Endothelial cell (in vitro differentiated cells): ENCODE measurements around the gene FOXC1. TPM values are rescaled to one million over a fixed set of nuclear protein-coding genes. Genes with fewer than 3 reads are reported as not detected.

Experiments used
- DNase-seq: peaks from one replicate; pipeline ENCODE4 v3.0.0; 2021; ENCODE audit warnings: low spot score
- H3K27ac Mint-ChIP-seq: one replicate; pipeline ENCODE4 v1.8.0; 2021; ENCODE audit warnings: mixed read lengths, inconsistent platforms; ENCODE audit not compliant: unreplicated experiment
- H3K27me3 Mint-ChIP-seq: one replicate; pipeline ENCODE4 v1.8.0; 2021; ENCODE audit warnings: mild to moderate bottlenecking, moderate library complexity, mixed read lengths, inconsistent platforms; ENCODE audit not compliant: unreplicated experiment
- H3K36me3 Mint-ChIP-seq: one replicate; pipeline ENCODE4 v1.8.0; 2021; ENCODE audit warnings: mild to moderate bottlenecking, low read depth, mixed read lengths, inconsistent platforms; ENCODE audit not compliant: unreplicated experiment
- H3K4me1 Mint-ChIP-seq: one replicate; pipeline ENCODE4 v1.8.0; 2021; ENCODE audit warnings: mild to moderate bottlenecking, mixed read lengths, inconsistent platforms; ENCODE audit not compliant: unreplicated experiment
- H3K4me3 Mint-ChIP-seq: one replicate; pipeline ENCODE4 v1.8.0; 2021; ENCODE audit warnings: mild to moderate bottlenecking, mixed read lengths, inconsistent platforms; ENCODE audit not compliant: unreplicated experiment
- H3K9me3 Mint-ChIP-seq: one replicate; pipeline ENCODE4 v1.8.0; 2021; ENCODE audit warnings: mixed read lengths, inconsistent platforms; ENCODE audit not compliant: unreplicated experiment
- total RNA-seq: library from RNA; stranded (reverse); fragmentation: NEBNext Ultra II Directional; extraction: Animal tissue kit (Norgen Biotek cat#: 25700); gene quantifications from one replicate; pipeline ENCODE4 v1.2.1, GENCODE V29; 2021; ENCODE audit not compliant: unreplicated experiment
- TF ChIP-seq, protein P1 (sequence below): fragments of 200-600 bp; sonication (generic); IDR thresholded peaks from one replicate; pipeline ENCODE4 v1.5.0; 2021; ENCODE audit warnings: antibody characterized with exemption; ENCODE audit not compliant: unreplicated experiment

The FOXC1 gene
- total RNA-seq, 1 donor from 2014 or later = 112 TPM

DNA sequence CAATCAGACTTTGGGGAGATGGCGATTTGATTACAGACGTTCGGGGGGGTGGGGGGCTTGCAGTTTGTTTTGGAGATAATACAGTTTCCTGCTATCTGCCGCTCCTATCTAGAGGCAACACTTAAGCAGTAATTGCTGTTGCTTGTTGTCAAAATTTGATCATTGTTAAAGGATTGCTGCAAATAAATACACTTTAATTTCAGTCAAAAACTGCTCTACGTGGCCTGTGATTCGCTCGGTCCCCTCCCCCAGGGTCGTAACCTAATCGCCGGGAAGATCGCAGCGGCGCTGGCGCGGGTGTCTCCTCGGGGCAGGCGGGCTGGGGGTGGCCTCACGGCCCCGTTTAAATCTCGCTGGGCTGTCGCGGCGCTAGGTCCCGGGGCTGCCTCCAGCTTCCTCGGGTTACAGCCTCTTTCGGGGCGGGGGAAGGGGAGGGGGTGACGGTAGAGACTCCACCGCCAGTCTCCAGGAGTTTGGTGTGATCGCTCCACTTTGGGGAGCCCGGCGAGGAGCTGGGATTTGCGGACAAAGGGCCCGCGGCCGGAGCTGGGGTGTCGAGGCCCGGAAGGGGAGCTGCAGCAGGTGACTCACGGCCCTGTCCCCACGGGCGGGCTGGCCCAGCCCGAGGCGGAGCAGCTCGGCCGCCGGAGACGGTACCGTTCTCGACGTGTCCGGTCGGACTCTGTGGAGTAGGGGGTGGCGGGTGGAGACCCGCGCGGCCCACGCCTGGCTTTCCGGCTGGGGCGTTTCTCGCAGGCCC, 4.2 kb downstream of the FOXC1 start:
- TF ChIP-seq, protein P1, sequence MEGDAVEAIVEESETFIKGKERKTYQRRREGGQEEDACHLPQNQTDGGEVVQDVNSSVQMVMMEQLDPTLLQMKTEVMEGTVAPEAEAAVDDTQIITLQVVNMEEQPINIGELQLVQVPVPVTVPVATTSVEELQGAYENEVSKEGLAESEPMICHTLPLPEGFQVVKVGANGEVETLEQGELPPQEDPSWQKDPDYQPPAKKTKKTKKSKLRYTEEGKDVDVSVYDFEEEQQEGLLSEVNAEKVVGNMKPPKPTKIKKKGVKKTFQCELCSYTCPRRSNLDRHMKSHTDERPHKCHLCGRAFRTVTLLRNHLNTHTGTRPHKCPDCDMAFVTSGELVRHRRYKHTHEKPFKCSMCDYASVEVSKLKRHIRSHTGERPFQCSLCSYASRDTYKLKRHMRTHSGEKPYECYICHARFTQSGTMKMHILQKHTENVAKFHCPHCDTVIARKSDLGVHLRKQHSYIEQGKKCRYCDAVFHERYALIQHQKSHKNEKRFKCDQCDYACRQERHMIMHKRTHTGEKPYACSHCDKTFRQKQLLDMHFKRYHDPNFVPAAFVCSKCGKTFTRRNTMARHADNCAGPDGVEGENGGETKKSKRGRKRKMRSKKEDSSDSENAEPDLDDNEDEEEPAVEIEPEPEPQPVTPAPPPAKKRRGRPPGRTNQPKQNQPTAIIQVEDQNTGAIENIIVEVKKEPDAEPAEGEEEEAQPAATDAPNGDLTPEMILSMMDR = no peak
- H3K9me3 Mint-ChIP-seq = peaks cover 4% of the 10 kb centered on the region
- H3K27ac Mint-ChIP-seq = peak overlapping the region; percentile 96
- H3K36me3 Mint-ChIP-seq = peaks cover 44% of the 10 kb centered on the region
- peaks cover 47% of the 10 kb centered on the region for H3K4me1 Mint-ChIP-seq
- DNase-seq = peak; percentile 28
- H3K4me3 Mint-ChIP-seq = peak overlapping the region; percentile 100
- peaks cover 25% of the 10 kb centered on the region for H3K27me3 Mint-ChIP-seq

DNA sequence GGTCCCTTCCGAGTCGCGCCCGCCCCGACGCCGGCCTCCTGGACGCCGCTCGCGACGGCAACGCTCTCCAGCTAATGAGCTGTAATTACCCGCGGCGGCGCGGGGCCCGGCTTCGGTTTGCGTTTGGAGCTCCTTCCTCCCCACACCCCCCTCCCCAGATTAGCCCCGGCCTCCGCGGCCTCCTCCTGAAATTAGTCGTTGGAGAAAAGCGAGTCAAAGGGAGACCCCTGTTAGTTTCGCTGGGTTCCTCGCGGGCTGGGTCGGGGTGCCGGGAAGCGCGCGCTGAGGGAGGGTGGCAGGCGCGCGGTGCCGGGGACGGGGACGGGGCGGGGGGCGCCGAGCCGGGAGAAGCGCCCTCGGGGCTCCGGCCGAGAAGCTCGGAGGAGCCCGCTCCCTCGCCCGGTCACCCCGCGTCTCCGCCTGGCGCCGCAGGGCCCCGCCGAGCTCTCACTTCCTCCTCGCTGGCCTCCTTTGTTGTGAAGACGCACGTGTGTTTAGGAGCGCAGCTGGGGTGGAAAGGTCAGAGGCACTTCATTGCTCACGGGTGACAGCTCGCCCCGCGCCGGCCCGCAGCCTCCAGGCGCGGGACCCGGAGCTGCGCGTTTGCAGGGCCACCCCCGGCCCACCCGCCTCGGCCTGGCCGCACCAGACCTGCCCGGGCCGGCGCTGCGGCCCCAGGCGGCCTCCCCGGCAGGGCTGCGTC, 4.9 kb downstream of the FOXC1 start:
- H3K27me3 Mint-ChIP-seq = peaks cover 25% of the 10 kb centered on the region
- H3K9me3 Mint-ChIP-seq = peaks cover 4% of the 10 kb centered on the region
- peak overlapping the region; percentile 76 for H3K4me3 Mint-ChIP-seq
- H3K36me3 Mint-ChIP-seq = peaks cover 44% of the 10 kb centered on the region
- TF ChIP-seq, protein P1 = no peak
- H3K27ac Mint-ChIP-seq = no peak overlapping the region
- H3K4me1 Mint-ChIP-seq = peaks cover 47% of the 10 kb centered on the region
- peak; percentile 44 for DNase-seq

DNA sequence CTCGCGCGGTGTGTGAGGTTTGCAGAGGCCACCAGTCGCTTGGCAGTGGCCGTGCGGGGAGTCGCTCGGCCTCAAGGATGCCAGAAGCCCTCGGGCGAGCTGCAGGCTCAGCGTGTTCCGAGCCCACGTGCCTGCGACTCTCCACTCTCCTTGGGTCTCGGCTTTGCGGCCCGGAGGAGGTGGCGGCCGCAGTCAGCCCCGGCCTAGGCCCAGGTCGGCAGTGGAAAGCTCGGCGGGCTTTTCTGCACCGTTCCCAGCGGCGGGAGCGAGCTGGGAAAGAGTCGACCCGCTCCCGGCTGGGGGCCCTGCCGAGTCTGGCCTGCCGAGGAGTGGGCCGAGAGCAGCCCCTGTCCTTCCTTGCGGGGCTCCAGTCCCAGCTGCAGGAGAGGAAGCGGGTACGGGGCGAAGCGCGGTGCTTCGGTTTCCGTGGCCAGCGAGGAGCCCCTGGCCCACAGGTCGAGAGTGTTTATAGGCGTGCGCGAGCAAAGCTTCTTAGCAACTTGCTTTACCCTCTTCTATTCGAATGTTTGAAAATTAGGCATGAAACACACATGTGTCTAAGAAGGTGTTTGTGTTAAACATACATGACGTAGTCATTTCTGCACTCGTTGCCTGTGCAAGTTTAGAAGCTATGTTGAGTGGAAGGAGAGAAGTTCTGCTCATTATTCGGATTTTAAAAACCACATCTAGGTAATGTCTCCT, 5.6 kb downstream of the FOXC1 start:
- DNase-seq = peak; percentile 25

DNA sequence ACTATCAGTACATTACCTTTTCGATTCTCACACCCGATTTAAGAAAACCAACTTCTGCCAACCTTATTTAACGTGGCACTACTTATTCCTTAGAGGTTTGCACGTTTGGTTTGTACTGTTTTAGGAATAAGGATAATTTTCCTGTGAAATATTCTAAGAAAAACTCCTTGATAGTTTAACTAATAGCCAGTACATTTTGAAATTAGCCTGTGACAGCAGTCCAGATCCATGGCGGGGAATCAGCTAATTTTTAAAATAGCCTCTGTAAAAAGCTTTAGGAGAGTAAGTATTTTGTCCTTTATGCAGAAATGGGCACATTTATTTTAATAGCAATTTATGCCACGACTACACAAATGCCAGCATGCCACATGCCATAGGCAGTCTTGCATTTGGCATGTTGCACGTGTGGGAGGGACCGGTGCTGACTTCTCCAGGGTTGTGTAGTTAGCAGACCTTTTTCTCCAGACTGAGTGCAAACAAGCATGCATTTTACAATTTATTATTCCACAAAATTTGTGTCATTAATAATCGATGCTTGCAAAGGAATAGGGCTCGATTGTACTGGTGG, 6.2 kb downstream of the FOXC1 start:
- H3K36me3 Mint-ChIP-seq = peaks cover 41% of the 10 kb centered on the region
- peaks cover 4% of the 10 kb centered on the region for H3K9me3 Mint-ChIP-seq
- peaks cover 48% of the 10 kb centered on the region for H3K4me1 Mint-ChIP-seq
- TF ChIP-seq, protein P1 = no peak
- no peak for DNase-seq
- peaks cover 25% of the 10 kb centered on the region for H3K27me3 Mint-ChIP-seq
- peak overlapping the region; percentile 64 for H3K27ac Mint-ChIP-seq
- peak overlapping the region; percentile 89 for H3K4me3 Mint-ChIP-seq

More for the DNA sequence above, 5.6 kb downstream of the FOXC1 start:
- peaks cover 25% of the 10 kb centered on the region for H3K27me3 Mint-ChIP-seq
- H3K4me1 Mint-ChIP-seq = peaks cover 47% of the 10 kb centered on the region
- H3K9me3 Mint-ChIP-seq = peaks cover 4% of the 10 kb centered on the region
- H3K4me3 Mint-ChIP-seq = peak overlapping the region; percentile 89
- H3K27ac Mint-ChIP-seq = peak overlapping the region; percentile 64
- TF ChIP-seq, protein P1 = no peak
- peaks cover 44% of the 10 kb centered on the region for H3K36me3 Mint-ChIP-seq
